Skeletal muscle tissue (tissue), 4 donors: ENCODE results near the gene CROCC2. TPM values are rescaled to one million over a fixed set of nuclear protein-coding genes. Genes with fewer than 3 reads are reported as not detected.

ENCODE experiments used
- H3K27ac ChIP-seq: one replicate; pipeline ENCODE4 v1.7.0; 2013; ENCODE audit warnings: mild to moderate bottlenecking, low read depth, low read length, inconsistent platforms
- H3K27me3 ChIP-seq, 3 donors: one replicate each; pipeline ENCODE4 v1.7.0; 2013; ENCODE audit warnings: low read length in 3 of 3; ENCODE audit not compliant: control insufficient read depth in 3 of 3, insufficient read depth in 3 of 3
- H3K36me3 ChIP-seq, 3 donors: one replicate each; pipeline ENCODE4 v1.7.0; 2013; ENCODE audit warnings: low read length in 3 of 3; ENCODE audit not compliant: control insufficient read depth in 3 of 3, insufficient read depth in 3 of 3
- H3K4me1 ChIP-seq, 3 donors: one replicate each; pipeline ENCODE4 v1.7.0; 2013; ENCODE audit warnings: low read length in 3 of 3, mild to moderate bottlenecking in 3 of 3; ENCODE audit not compliant: control insufficient read depth in 3 of 3, insufficient read depth in 3 of 3
- H3K4me3 ChIP-seq, 3 donors: one replicate each; pipeline ENCODE4 v1.7.0; 2013; ENCODE audit warnings: low read length in 3 of 3
- H3K9ac ChIP-seq, 3 donors: one replicate each; pipeline ENCODE4 v1.7.0; 2013; ENCODE audit warnings: low read length in 3 of 3, mild to moderate bottlenecking in 3 of 3, moderate library complexity in 2 of 3, low read depth in 1 of 3
- H3K9me3 ChIP-seq, 3 donors: one replicate each; pipeline ENCODE4 v1.7.0; 2013; ENCODE audit warnings: low read length in 3 of 3; ENCODE audit not compliant: control insufficient read depth in 3 of 3
- total RNA-seq: library from RNA; depleted of rRNA; stranded (reverse); fragments of >200 nt; gene quantifications from one replicate; pipeline ENCODE4 v1.2.3, GENCODE V29; 2014
- donor health status: Osteomylitis.

Gene CROCC2
- total RNA-seq, 1 donor from 2014 or later, result under 0.01 TPM

- no peaks in the 10 kb centered on the region for H3K9me3 ChIP-seq
- H3K27ac ChIP-seq, result peak overlapping the region; percentile 54
- H3K9ac ChIP-seq, result no peak overlapping the region
- H3K36me3 ChIP-seq, result no peaks in the 10 kb centered on the region
- peaks cover 5 to 30% (median 15%) of the 10 kb centered on the region in 3 donors for H3K27me3 ChIP-seq
- H3K4me3 ChIP-seq, result no peak overlapping the region
- peaks cover 18 to 32% (median 23%) of the 10 kb centered on the region in 3 donors for H3K4me1 ChIP-seq
Measured at GRCh38 chr2:240917009-240917683, 11.0 kb downstream of the CROCC2 start.

DNA sequence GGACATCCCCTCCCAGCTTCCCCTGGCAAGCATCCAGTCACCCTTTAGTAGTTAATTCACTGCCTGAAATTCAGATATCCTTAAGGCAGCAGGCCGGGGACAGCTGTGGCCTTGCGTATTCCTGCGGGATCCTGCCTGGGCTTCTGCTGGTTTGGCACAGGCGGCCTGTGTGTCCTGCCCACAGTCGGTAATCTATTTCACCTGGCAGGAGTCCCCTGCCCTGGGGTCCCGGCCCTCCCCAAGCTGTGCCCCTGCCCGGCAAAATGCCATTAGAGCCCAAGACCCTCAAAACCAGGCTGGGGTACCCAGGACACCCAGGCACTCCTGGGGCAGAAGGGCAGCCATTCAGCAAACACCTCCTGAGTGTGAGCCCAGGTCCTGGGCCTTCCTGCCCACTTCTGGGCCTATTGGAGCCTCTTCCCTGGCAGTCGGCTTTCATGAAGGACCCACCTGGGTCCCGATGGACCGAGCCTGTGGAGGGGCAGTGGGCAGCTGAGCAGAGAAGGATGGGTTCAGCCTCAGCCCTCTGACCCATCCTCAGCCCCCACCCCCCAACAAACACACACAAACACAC lies 11.6 kb downstream of the CROCC2 start:
- Histone ChIP-seq H3K36me3 (no peaks in the 10 kb centered on the region), H3K4me1 (peaks cover 18 to 33% (median 23%) of the 10 kb centered on the region in 3 donors), H3K4me3 (no peak overlapping the region), H3K9ac (no peak overlapping the region), H3K9me3 (no peaks in the 10 kb centered on the region), H3K27ac (no peak overlapping the region), H3K27me3 (peaks cover 5 to 25% (median 15%) of the 10 kb centered on the region in 3 donors)

GRCh38 chr2:240918258-240919091 lies 12.3 kb downstream of the CROCC2 start:
- no peak overlapping the region for H3K4me3 ChIP-seq
- no peaks in the 10 kb centered on the region for H3K36me3 ChIP-seq
- no peak overlapping the region for H3K9ac ChIP-seq
- H3K27me3 ChIP-seq, result peaks cover 5 to 26% (median 15%) of the 10 kb centered on the region in 3 donors
- H3K4me1 ChIP-seq, result peaks cover 16 to 30% (median 19%) of the 10 kb centered on the region in 3 donors
- no peaks in the 10 kb centered on the region for H3K9me3 ChIP-seq
- no peak overlapping the region for H3K27ac ChIP-seq

- peaks cover 5 to 19% (median 15%) of the 10 kb centered on the region in 3 donors for H3K27me3 ChIP-seq
- no peaks in the 10 kb centered on the region for H3K9me3 ChIP-seq
- no peak overlapping the region for H3K4me3 ChIP-seq
- no peak overlapping the region for H3K27ac ChIP-seq
- H3K4me1 ChIP-seq, result peaks cover 10 to 22% (median 13%) of the 10 kb centered on the region in 3 donors
- H3K36me3 ChIP-seq, result no peaks in the 10 kb centered on the region
- no peak overlapping the region for H3K9ac ChIP-seq
Measured at GRCh38 chr2:240919161-240919781, 13.1 kb downstream of the CROCC2 start.

- no peak overlapping the region for H3K4me3 ChIP-seq
- peak overlapping the region; percentile 65 for H3K27ac ChIP-seq
- no peak overlapping the region for H3K9ac ChIP-seq
- H3K36me3 ChIP-seq, result no peaks in the 10 kb centered on the region
- peaks cover 7 to 18% (median 13%) of the 10 kb centered on the region in 3 donors for H3K4me1 ChIP-seq
- peaks cover 0 to 13% (median 13%) of the 10 kb centered on the region in 3 donors for H3K27me3 ChIP-seq
- H3K9me3 ChIP-seq, result no peaks in the 10 kb centered on the region
Measured at GRCh38 chr2:240919786-240920782, 13.9 kb downstream of the CROCC2 start.

DNA sequence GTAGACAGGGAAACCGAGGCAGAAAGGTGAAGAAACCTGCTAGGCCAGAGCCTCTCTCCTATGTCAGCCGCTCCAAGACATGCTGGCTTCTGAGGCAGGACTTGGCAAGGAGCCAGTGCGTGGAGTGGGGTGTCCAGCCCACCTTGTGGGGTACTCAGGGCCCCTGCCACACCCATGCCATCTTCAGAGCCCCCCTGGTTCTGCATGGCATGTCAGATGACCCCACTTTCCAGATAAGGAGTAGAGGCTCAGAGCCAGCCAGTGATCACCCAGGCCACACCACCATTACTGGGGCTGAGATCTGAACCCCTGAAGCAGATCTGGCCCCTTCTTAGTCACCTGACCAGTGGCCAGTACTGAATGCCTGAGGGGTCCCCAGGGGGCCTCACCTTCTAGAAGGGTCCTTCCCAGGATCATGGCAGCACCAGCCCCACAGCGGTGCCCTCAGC lies 14.7 kb downstream of the CROCC2 start:
- Histone ChIP-seq H3K4me1 (peaks cover 7 to 18% (median 13%) of the 10 kb centered on the region in 3 donors), H3K9me3 (no peaks in the 10 kb centered on the region), H3K9ac (no peak overlapping the region), H3K27me3 (peaks cover 0 to 7% (median 7%) of the 10 kb centered on the region in 3 donors), H3K27ac (peak overlapping the region; percentile 65), H3K36me3 (no peaks in the 10 kb centered on the region), H3K4me3 (no peak overlapping the region)

- Histone ChIP-seq H3K9me3 (no peaks in the 10 kb centered on the region), H3K27me3 (peaks cover 0 to 5% (median 4%) of the 10 kb centered on the region in 3 donors), H3K4me1 (peaks cover 7 to 18% (median 13%) of the 10 kb centered on the region in 3 donors), H3K4me3 (no peak overlapping the region), H3K27ac (peak overlapping the region; percentile 65), H3K36me3 (no peaks in the 10 kb centered on the region), H3K9ac (no peak overlapping the region)
Measured at GRCh38 chr2:240921311-240921994, 15.3 kb downstream of the CROCC2 start.

DNA sequence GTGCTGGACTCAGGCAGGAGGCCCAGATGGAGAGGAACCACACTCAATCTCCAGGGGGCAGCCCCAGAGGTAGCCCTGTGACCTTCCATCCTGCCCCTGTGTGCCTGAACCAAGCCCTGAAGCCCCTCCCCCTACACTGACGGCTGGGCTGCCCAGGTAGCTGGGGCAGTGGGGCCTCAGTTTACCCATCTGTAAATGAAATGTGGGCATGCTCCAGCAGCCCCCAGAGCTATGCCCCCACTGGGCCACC lies 15.8 kb downstream of the CROCC2 start:
- H3K4me1 ChIP-seq, result peaks cover 9 to 18% (median 13%) of the 10 kb centered on the region in 3 donors
- no peak overlapping the region for H3K9ac ChIP-seq
- no peak overlapping the region for H3K4me3 ChIP-seq
- H3K9me3 ChIP-seq, result no peaks in the 10 kb centered on the region
- H3K27ac ChIP-seq, result peak overlapping the region; percentile 65
- peaks cover 0 to 4% (median 2%) of the 10 kb centered on the region in 3 donors for H3K27me3 ChIP-seq
- no peaks in the 10 kb centered on the region for H3K36me3 ChIP-seq
